ENCODE data around the gene SERPINB11.

The SERPINB11 gene

DNA sequence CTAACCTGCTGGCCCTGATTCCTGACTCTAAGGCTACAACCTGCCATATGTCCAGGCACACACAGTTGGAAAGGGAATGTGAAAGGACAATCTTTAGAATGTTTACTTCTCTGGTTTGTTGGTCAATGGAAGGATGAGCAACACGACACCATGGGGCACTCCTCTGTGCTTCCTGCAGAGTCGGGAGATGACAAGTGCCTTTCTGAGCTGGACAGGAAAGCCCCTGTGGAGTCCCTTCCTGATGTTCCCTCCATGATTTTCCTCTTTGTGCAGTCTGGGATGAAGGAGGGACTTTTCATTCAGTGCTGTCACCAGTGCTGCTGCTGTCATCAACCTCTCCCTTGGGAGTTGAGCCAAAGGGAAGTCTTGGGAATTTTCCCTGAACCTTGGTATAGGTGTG lies 49.9 kb downstream of the SERPINB11 start:
- Histone ChIP-seq H4K20me1 (ENCODE audit: insufficient read depth, low read length) (no peaks in the 10 kb centered on the region), H3K4me3 (ENCODE audit: low read length) (no peak overlapping the region), H3K4me2 (ENCODE audit: low read depth, low read length) (no peak overlapping the region), H3K9me2 (replicated peaks; ENCODE audit: insufficient read depth, low read length) (no peaks in the 10 kb centered on the region), H3K9me3 (replicated peaks; ENCODE audit: insufficient read depth, low read length) (no peaks in the 10 kb centered on the region), H3F3A (ENCODE audit: insufficient read depth, low read length) (no peaks in the 10 kb centered on the region), H2AFZ (ENCODE audit: low read length) (no peak overlapping the region), H3K4me1 (ENCODE audit: low read length) (no peaks in the 10 kb centered on the region), H3K9ac (ENCODE audit: low read length) (no peak overlapping the region), H3K27ac (ENCODE audit: low read length) (no peak overlapping the region), H3K36me3 (replicated peaks; ENCODE audit: insufficient read depth, low read length) (no peaks in the 10 kb centered on the region), H3K27me3 (replicated peaks; ENCODE audit: insufficient read depth, low read length) (no peaks in the 10 kb centered on the region), H3K79me2 (ENCODE audit: low read length) (no peaks in the 10 kb centered on the region)
- no peak for DNase-seq
- TF ChIP-seq, protein P1, sequence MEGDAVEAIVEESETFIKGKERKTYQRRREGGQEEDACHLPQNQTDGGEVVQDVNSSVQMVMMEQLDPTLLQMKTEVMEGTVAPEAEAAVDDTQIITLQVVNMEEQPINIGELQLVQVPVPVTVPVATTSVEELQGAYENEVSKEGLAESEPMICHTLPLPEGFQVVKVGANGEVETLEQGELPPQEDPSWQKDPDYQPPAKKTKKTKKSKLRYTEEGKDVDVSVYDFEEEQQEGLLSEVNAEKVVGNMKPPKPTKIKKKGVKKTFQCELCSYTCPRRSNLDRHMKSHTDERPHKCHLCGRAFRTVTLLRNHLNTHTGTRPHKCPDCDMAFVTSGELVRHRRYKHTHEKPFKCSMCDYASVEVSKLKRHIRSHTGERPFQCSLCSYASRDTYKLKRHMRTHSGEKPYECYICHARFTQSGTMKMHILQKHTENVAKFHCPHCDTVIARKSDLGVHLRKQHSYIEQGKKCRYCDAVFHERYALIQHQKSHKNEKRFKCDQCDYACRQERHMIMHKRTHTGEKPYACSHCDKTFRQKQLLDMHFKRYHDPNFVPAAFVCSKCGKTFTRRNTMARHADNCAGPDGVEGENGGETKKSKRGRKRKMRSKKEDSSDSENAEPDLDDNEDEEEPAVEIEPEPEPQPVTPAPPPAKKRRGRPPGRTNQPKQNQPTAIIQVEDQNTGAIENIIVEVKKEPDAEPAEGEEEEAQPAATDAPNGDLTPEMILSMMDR (IDR thresholded peaks at IDR 0.05; ENCODE audit: low read length), result no peak
- TF ChIP-seq EZH2phosphoT487 (IDR thresholded peaks at IDR 0.05; ENCODE audit: low read length), result no peak

DNA sequence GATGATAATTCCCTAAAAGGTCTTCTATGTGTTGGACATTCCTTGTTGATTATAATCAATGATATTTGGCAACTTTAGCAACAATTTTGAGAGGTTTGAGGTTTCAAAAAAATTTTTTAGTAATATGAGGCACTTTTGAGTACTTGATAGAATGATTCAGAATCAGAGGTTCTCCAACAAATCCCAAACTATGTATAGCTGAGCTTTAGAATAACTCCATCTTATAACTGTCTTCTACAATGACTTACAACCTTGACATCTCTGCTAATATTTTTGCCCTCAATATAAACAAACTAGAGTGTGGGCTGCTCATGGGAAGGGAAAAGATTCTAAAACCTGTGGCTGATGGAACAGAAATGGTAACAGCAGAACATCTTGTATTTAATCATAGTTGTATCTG lies 50.9 kb downstream of the SERPINB11 start:
- H3K4me3 ChIP-seq (ENCODE audit: low read length), result no peak overlapping the region
- no peaks in the 10 kb centered on the region for H4K20me1 ChIP-seq (ENCODE audit: insufficient read depth, low read length)
- H3K9ac ChIP-seq (ENCODE audit: low read length), result no peak overlapping the region
- H3K4me2 ChIP-seq (ENCODE audit: low read depth, low read length), result no peak overlapping the region
- H3K9me2 ChIP-seq (replicated peaks; ENCODE audit: insufficient read depth, low read length), result no peaks in the 10 kb centered on the region
- TF ChIP-seq, protein P1 (IDR thresholded peaks at IDR 0.05; ENCODE audit: low read length), result no peak
- TF ChIP-seq EZH2 (optimal IDR thresholded peaks at IDR 0.05; ENCODE audit: low read depth, low read length) (no peak), EZH2phosphoT487 (IDR thresholded peaks at IDR 0.05; ENCODE audit: low read length) (no peak)
- no peaks in the 10 kb centered on the region for H3K9me3 ChIP-seq (replicated peaks; ENCODE audit: insufficient read depth, low read length)
- H3K36me3 ChIP-seq (replicated peaks; ENCODE audit: insufficient read depth, low read length), result no peaks in the 10 kb centered on the region
- no peak for DNase-seq
- H2AFZ ChIP-seq (ENCODE audit: low read length), result no peak overlapping the region
- H3K79me2 ChIP-seq (ENCODE audit: low read length), result no peaks in the 10 kb centered on the region
- H3K27ac ChIP-seq (ENCODE audit: low read length), result no peak overlapping the region
- no peaks in the 10 kb centered on the region for H3K27me3 ChIP-seq (replicated peaks; ENCODE audit: insufficient read depth, low read length)
- H3F3A ChIP-seq (ENCODE audit: insufficient read depth, low read length), result no peaks in the 10 kb centered on the region
- H3K4me1 ChIP-seq (ENCODE audit: low read length), result no peaks in the 10 kb centered on the region

DNA sequence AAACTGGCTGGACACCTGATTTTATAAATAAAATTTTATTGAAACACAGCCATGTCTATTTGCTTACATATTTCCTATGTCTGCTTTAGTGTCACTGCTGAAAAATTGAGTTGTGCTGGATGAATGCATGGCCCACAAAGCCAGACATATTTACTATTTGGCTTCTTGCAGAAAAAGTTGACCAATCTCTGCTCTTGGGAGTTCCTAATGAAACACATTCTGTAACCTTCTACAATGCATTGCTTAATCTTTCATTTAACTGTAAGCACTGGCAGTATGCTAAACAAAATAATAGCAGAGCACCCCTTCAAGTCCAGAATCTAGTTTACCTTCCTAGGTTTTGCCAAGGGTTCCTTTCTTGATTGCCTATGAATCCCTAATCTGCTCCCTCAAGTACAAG lies 54.8 kb downstream of the SERPINB11 start:
- H2AFZ ChIP-seq (ENCODE audit: low read length), result no peak overlapping the region
- no peaks in the 10 kb centered on the region for H3K79me2 ChIP-seq (ENCODE audit: low read length)
- no peak overlapping the region for H3K27ac ChIP-seq (ENCODE audit: low read length)
- DNase-seq, result no peak
- no peaks in the 10 kb centered on the region for H3K9me2 ChIP-seq (replicated peaks; ENCODE audit: insufficient read depth, low read length)
- H3F3A ChIP-seq (ENCODE audit: insufficient read depth, low read length), result no peaks in the 10 kb centered on the region
- H3K9me3 ChIP-seq (replicated peaks; ENCODE audit: insufficient read depth, low read length), result no peaks in the 10 kb centered on the region
- no peak overlapping the region for H3K4me2 ChIP-seq (ENCODE audit: low read depth, low read length)
- H3K27me3 ChIP-seq (replicated peaks; ENCODE audit: insufficient read depth, low read length), result no peaks in the 10 kb centered on the region
- H3K4me1 ChIP-seq (ENCODE audit: low read length), result no peaks in the 10 kb centered on the region
- H4K20me1 ChIP-seq (ENCODE audit: insufficient read depth, low read length), result no peaks in the 10 kb centered on the region
- H3K4me3 ChIP-seq (ENCODE audit: low read length), result no peak overlapping the region
- no peak for TF ChIP-seq EZH2phosphoT487 (IDR thresholded peaks at IDR 0.05; ENCODE audit: low read length)
- TF ChIP-seq EZH2 (optimal IDR thresholded peaks at IDR 0.05; ENCODE audit: low read depth, low read length), result no peak
- TF ChIP-seq, protein P1 (IDR thresholded peaks at IDR 0.05; ENCODE audit: low read length), result no peak
- H3K9ac ChIP-seq (ENCODE audit: low read length), result no peak overlapping the region
- no peaks in the 10 kb centered on the region for H3K36me3 ChIP-seq (replicated peaks; ENCODE audit: insufficient read depth, low read length)

Measured in MM.1S (cell line).